Neutrophil (primary cell): ENCODE data around the gene IFNG.

Experiments
- H3K27ac ChIP-seq: fragments of 200-600 bp; sonication (generic); 2 replicates; pipeline ENCODE4 v1.5.1; 2016; ENCODE audit warnings: mild to moderate bottlenecking, moderate library complexity
- H3K27me3 ChIP-seq: fragments of 200-600 bp; sonication (generic); 2 replicates; pipeline ENCODE4 v1.6.0; 2016; ENCODE audit warnings: mild to moderate bottlenecking
- H3K36me3 ChIP-seq: fragments of 200-600 bp; sonication (generic); 2 replicates; pipeline ENCODE4 v1.5.1; 2017
- H3K4me1 ChIP-seq, 2 experiments: fragments of 200-600 bp in 1 of 2; sonication (generic) in 1 of 2; 1 replicate in 1 of 2; 2 replicates in 1 of 2; pipeline versions ENCODE4 v1.5.1 to v1.6.1; 2013 to 2016; ENCODE audit warnings: low read depth in 1 of 2, low read length in 1 of 2, mild to moderate bottlenecking in 1 of 2, moderate library complexity in 1 of 2; ENCODE audit not compliant: control insufficient read depth in 1 of 2, insufficient read depth in 1 of 2
- H3K4me3 ChIP-seq, 2 experiments: fragments of 200-600 bp in 1 of 2; sonication (generic) in 1 of 2; 1 replicate in 1 of 2; 2 replicates in 1 of 2; pipeline ENCODE4 v1.5.1; 2013 to 2016; ENCODE audit warnings: low read depth in 1 of 2, low read length in 1 of 2, mild to moderate bottlenecking in 1 of 2, moderate library complexity in 1 of 2
- H3K9me3 ChIP-seq: fragments of 200-600 bp; sonication (generic); 2 replicates; pipeline ENCODE4 v1.5.1; 2016
- CTCF ChIP-seq: fragments of 200-600 bp; sonication (generic); IDR thresholded peaks from 2 replicates; pipeline ENCODE4 v1.5.1; 2016; ENCODE audit warnings: antibody characterized with exemption

The IFNG gene

GRCh38 chr12:68148261-68148951 is 11.1 kb downstream of the IFNG start:
- peaks cover 9% of the 10 kb centered on the region for H3K27me3 ChIP-seq

GRCh38 chr12:68140556-68140955 is 19.0 kb downstream of the IFNG start:
- no peaks in the 10 kb centered on the region for H3K4me1 ChIP-seq
- no peaks in the 10 kb centered on the region for H3K36me3 ChIP-seq
- H3K9me3 ChIP-seq = no peaks in the 10 kb centered on the region
- H3K27ac ChIP-seq = no peak overlapping the region
- no peak for TF ChIP-seq CTCF
- H3K27me3 ChIP-seq = peaks cover 6% of the 10 kb centered on the region
- H3K4me3 ChIP-seq = no peak overlapping the region

More at GRCh38 chr12:68148261-68148951, 11.1 kb downstream of the IFNG start:
- Histone ChIP-seq H3K4me1 (no peaks in the 10 kb centered on the region), H3K36me3 (no peaks in the 10 kb centered on the region), H3K4me3 (no peak overlapping the region), H3K27ac (no peak overlapping the region), H3K9me3 (no peaks in the 10 kb centered on the region)
- TF ChIP-seq CTCF = no peak

- H3K36me3 ChIP-seq = no peaks in the 10 kb centered on the region
- H3K4me1 ChIP-seq = no peaks in the 10 kb centered on the region
- H3K4me3 ChIP-seq = no peak overlapping the region
- H3K9me3 ChIP-seq = no peaks in the 10 kb centered on the region
- TF ChIP-seq CTCF = no peak
- no peak overlapping the region for H3K27ac ChIP-seq
- H3K27me3 ChIP-seq = peaks cover 6% of the 10 kb centered on the region
Measured at GRCh38 chr12:68139941-68140340, 19.6 kb downstream of the IFNG start.

DNA sequence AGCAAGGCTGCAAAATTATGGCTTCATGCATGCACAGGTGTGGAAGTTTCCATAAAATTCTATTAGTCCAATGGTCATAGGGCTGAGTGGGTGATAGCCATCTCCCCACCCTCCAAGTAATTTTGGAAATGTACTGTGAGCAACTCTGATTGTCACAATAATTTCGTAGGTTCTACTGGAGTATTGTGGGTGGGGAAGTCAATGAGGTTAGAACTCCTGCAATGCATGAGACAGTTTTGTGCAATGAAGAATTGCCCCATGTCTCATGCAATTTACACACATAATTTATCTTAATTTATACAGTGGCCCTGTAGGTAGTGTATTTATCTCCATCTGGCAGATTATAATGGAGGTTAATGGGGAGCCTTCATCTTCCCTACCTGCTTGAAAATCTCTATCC is 20.5 kb downstream of the IFNG start:
- Histone ChIP-seq H3K9me3 (no peaks in the 10 kb centered on the region), H3K27ac (no peak overlapping the region), H3K4me1 (no peaks in the 10 kb centered on the region), H3K4me3 (no peak overlapping the region), H3K36me3 (no peaks in the 10 kb centered on the region), H3K27me3 (peaks cover 6% of the 10 kb centered on the region)
- no peak for TF ChIP-seq CTCF

DNA sequence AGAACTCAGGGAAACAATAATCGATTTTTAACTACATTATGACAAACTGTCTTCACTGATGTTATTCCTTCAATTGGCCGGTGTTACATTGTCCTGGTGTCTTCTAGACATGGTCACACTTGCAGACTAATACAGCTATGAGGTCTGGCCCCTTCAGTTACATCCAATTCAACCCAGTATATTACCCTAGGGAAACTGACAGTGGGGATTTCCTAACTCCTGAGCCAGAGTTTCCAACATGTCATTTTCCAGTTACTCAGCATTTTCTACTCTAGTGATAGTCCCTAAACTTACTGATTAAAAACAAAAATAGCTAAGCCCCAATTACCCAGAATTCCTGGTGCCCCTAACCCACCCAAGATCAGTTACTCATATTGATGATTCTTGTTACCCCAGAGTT is 21.1 kb downstream of the IFNG start:
- Histone ChIP-seq H3K36me3 (no peaks in the 10 kb centered on the region), H3K9me3 (no peaks in the 10 kb centered on the region)

More for the DNA sequence above, 21.1 kb downstream of the IFNG start:
- no peak overlapping the region for H3K27ac ChIP-seq
- TF ChIP-seq CTCF = no peak
- no peak overlapping the region for H3K4me3 ChIP-seq
- H3K27me3 ChIP-seq = peaks cover 6% of the 10 kb centered on the region
- H3K4me1 ChIP-seq = no peaks in the 10 kb centered on the region
